K562 (cell line): ENCODE data around the gene SERTAD1. TPM values are rescaled to one million over a fixed set of nuclear protein-coding genes. Genes with fewer than 3 reads are reported as not detected.

Experiments used
- CREBBP ChIP-seq: IDR thresholded peaks from one replicate; pipeline ENCODE4 v1.6.1; 2012; ENCODE audit warnings: low read depth, mild to moderate bottlenecking, control low read depth, inconsistent platforms, low read length
- E2F3 ChIP-seq: fragments of 250-450 bp; sonication (Bioruptor Pico); IDR thresholded peaks from 2 replicates; pipeline ENCODE4 v1.4.0; 2020; ENCODE audit warnings: mild to moderate bottlenecking
- EHMT2 ChIP-seq: fragments of 450-650 bp; IDR thresholded peaks from 2 replicates; pipeline ENCODE4 v1.6.1; 2018; ENCODE audit warnings: antibody characterized with exemption
- FOS ChIP-seq: IDR thresholded peaks from 3 replicates; pipeline ENCODE4 v1.6.1; 2011; ENCODE audit not compliant: insufficient read length; ENCODE audit errors: extremely low read depth
- HLTF ChIP-seq: fragments of 450-650 bp; IDR thresholded peaks from 2 replicates; pipeline ENCODE4 v1.6.1; 2016
- L3MBTL2 ChIP-seq: fragments of 450-650 bp; IDR thresholded peaks from 2 replicates; pipeline ENCODE4 v1.6.1; 2016; ENCODE audit warnings: mild to moderate bottlenecking, moderate library complexity
- MAZ ChIP-seq, 2 experiments: fragments of 450-650 bp in 1 of 2; sonication (generic) in 1 of 2; formaldehyde crosslinking; IDR thresholded peaks in 1 of 2; conservative IDR thresholded peaks in 1 of 2; 2 replicates each; pipeline versions ENCODE4 v1.4.0 to v1.5.0; 2020; ENCODE audit warnings: mild to moderate bottlenecking in 1 of 2, missing genetic modification reagents in 1 of 2
- MTA1 ChIP-seq: fragments of 450-650 bp; IDR thresholded peaks from 2 replicates; pipeline ENCODE4 v1.6.1; 2017; ENCODE audit warnings: borderline replicate concordance
- NCOR1 ChIP-seq: fragments of 450-650 bp; IDR thresholded peaks from 2 replicates; pipeline ENCODE4 v1.6.1; 2016; ENCODE audit warnings: mild to moderate bottlenecking, moderate library complexity
- NFATC3 ChIP-seq: fragments of 450-650 bp; IDR thresholded peaks from 2 replicates; pipeline ENCODE4 v1.6.1; 2017; ENCODE audit warnings: mild to moderate bottlenecking
- NR2C1 ChIP-seq, 2 experiments: fragments of 450-650 bp; IDR thresholded peaks; 2 replicates each; pipeline ENCODE4 v1.6.1; 2017; ENCODE audit warnings: mild to moderate bottlenecking in 2 of 2, antibody characterized with exemption in 1 of 2, inconsistent platforms in 1 of 2, missing compliant biosample characterization in 1 of 2, missing genetic modification characterization in 1 of 2
- SUPT5H ChIP-seq: fragments of 450-650 bp; IDR thresholded peaks from 2 replicates; pipeline ENCODE4 v1.6.1; 2016
- ZBTB9 ChIP-seq: fragments of 450-650 bp; formaldehyde crosslinking; IDR thresholded peaks from 2 replicates; pipeline ENCODE4 v1.4.0; 2020; ENCODE audit warnings: mild to moderate bottlenecking, moderate library complexity
- ZNF197 ChIP-seq: fragments of 200-800 bp; sonication (Bioruptor generic); IDR thresholded peaks from 2 replicates; pipeline ENCODE4 v1.6.1; 2016; ENCODE audit warnings: low read depth, missing genetic modification characterization, missing compliant biosample characterization
- ZNF217 ChIP-seq: sonication (generic); formaldehyde crosslinking; IDR thresholded peaks from 2 replicates; pipeline ENCODE4 v1.8.0; 2022; ENCODE audit warnings: mild to moderate bottlenecking, missing genetic modification reagents
- ZNF785 ChIP-seq: fragments of 250-450 bp; sonication (Bioruptor Pico); IDR thresholded peaks from 2 replicates; pipeline ENCODE4 v1.4.0; 2020; ENCODE audit warnings: mild to moderate bottlenecking
- polyA plus RNA-seq, 8 experiments: library from polyadenylated mRNA; depleted of rRNA in 4 of 8; stranded (reverse) in 5 of 8; unstranded in 3 of 8; fragments of >200 nt; fragmentation: Nextera tagmentation in 2 of 8; fragmentation: Illumina TruSeq in 1 of 8; extraction: Ambion mirVana in 2 of 8; extraction: Trizol in 1 of 8; gene quantifications; 2 replicates each; pipeline versions ENCODE4 v1.2.1 to v1.2.3, GENCODE V29; 2011 to 2014; ENCODE audit warnings: inconsistent platforms in 1 of 8, missing spikeins in 1 of 8
- total RNA-seq, 7 experiments: library from RNA; depleted of rRNA in 6 of 7; stranded (reverse); fragments of >200 nt in 6 of 7; fragmentation: Illumina TruSeq in 2 of 7; extraction: Trizol in 2 of 7; gene quantifications; 2 replicates each; pipeline versions ENCODE4 v1.2.1 to v1.2.3, GENCODE V29; 2011 to 2021; ENCODE audit warnings: low replicate concordance in 1 of 7
- TF ChIP-seq, protein P1 (sequence below), 2 experiments: fragments of 450-650 bp; IDR thresholded peaks; 2 replicates each; pipeline ENCODE4 v1.6.1; 2016; ENCODE audit warnings: mild to moderate bottlenecking in 2 of 2, borderline replicate concordance in 1 of 2, low read depth in 1 of 2, moderate library complexity in 1 of 2
- TF ChIP-seq, protein P2 (sequence below): fragments of 450-650 bp; IDR thresholded peaks from 2 replicates; pipeline ENCODE4 v1.6.1; 2017; ENCODE audit warnings: mild to moderate bottlenecking, moderate library complexity

The SERTAD1 gene
- total and polyA plus RNA-seq, 9 of the 15 experiments (the other 6 are each of a cell fraction or from before 2014, with no cell fraction given), result 0.15 to 8.7 (median 4.9) TPM

- TF ChIP-seq, protein P1, sequence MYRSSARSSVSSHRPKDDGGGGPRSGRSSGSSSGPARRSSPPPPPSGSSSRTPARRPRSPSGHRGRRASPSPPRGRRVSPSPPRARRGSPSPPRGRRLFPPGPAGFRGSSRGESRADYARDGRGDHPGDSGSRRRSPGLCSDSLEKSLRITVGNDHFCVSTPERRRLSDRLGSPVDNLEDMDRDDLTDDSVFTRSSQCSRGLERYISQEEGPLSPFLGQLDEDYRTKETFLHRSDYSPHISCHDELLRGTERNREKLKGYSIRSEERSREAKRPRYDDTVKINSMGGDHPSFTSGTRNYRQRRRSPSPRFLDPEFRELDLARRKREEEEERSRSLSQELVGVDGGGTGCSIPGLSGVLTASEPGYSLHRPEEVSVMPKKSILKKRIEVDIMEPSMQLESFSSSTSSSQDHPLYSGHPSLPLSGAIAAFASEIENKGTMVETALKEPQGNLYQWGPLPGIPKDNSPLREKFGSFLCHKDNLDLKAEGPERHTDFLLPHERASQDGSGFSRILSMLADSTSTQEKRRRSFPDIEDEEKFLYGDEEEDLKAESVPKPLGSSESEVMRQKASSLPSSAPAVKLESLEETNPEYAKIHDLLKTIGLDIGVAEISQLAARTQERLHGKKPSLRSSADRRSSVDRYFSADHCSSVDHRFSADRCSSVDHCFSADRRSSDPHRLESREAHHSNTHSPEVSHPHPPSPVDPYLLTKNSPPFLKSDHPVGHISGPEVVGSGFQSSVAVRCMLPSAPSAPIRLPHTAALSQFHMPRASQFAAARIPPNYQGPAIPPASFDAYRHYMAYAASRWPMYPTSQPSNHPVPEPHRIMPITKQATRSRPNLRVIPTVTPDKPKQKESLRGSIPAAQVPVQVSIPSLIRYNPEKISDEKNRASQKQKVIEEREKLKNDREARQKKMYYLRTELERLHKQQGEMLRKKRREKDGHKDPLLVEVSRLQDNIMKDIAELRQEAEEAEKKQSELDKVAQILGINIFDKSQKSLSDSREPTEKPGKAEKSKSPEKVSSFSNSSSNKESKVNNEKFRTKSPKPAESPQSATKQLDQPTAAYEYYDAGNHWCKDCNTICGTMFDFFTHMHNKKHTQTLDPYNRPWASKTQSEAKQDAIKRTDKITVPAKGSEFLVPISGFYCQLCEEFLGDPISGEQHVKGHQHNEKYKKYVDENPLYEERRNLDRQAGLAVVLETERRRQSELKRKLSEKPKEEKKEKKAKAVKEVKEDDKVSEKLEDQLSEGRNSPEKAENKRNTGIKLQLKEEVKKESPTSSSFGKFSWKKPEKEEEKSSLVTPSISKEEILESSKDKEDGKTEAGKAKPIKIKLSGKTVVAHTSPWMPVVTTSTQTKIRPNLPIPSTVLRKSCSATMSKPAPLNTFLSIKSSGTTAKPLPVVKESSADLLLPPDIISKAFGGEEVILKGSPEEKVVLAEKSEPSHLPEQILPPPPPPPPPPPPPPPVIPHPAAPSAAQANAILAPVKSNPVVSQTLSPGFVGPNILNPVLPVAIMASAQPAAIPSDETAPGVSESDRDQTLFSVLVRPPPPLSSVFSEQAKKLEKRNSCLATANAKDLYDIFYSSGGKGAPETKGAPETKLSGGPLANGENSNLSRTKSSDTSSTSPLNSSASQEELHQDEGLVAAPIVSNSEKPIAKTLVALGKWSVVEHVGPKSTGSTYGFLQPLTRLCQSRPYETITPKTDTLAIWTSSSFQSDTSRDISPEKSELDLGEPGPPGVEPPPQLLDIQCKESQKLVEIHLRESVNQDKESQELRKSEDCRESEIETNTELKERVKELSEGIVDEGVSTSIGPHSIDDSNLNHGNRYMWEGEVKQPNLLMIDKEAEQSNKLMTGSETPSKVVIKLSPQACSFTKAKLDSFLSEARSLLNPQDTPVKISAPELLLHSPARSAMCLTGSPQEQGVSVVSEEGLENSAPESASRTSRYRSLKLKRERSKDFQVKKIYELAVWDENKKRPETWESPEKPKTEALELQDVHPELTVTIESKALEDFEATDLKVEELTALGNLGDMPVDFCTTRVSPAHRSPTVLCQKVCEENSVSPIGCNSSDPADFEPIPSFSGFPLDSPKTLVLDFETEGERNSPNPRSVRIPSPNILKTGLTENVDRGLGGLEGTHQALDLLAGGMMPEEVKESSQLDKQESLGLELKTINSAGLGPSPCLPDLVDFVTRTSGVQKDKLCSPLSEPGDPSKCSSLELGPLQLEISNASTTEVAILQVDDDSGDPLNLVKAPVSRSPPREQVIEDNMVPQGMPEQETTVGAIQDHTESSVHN (IDR thresholded peaks at IDR 0.05; ENCODE audit: borderline replicate concordance in 1 of 2, low read depth in 1 of 2), result peak in 1 of 2 experiments; percentile 68; a peak in 2 of 4 replicates
- TF ChIP-seq E2F3 (CRISPR knock-in tag) (0 out of 2 replicates have a peak, but pooled peaks have one; percentile 17), MTA1 (peak; percentile 96), FOS (peak; percentile 32), EHMT2 (peak; percentile 77; the same call in 1 of the 2 replicates), ZNF785 (no peak), NR2C1 (IDR thresholded peaks at IDR 0.05) (peak; percentile 71), NR2C1 (tag; IDR thresholded peaks at IDR 0.05) (no peak), CREBBP (no peak), NCOR1 (peak; percentile 83), HLTF (peak; percentile 39; the same call in 1 of the 2 replicates), L3MBTL2 (no peak), ZNF197 (CRISPR knock-in tag) (no peak), ZBTB9 (CRISPR knock-in tag) (no peak), MAZ (CRISPR knock-in tag; conservative IDR thresholded peaks at IDR 0.05 in 1 of 2, IDR thresholded peaks at IDR 0.05 in 1 of 2) (peak in 1 of 2 experiments; percentile 48; a peak in 3 of 4 replicates), SUPT5H (peak; percentile 73), NFATC3 (peak; percentile 66; the same call in 1 of the 2 replicates), ZNF217 (CRISPR knock-in tag) (no peak)
- TF ChIP-seq, protein P2, sequence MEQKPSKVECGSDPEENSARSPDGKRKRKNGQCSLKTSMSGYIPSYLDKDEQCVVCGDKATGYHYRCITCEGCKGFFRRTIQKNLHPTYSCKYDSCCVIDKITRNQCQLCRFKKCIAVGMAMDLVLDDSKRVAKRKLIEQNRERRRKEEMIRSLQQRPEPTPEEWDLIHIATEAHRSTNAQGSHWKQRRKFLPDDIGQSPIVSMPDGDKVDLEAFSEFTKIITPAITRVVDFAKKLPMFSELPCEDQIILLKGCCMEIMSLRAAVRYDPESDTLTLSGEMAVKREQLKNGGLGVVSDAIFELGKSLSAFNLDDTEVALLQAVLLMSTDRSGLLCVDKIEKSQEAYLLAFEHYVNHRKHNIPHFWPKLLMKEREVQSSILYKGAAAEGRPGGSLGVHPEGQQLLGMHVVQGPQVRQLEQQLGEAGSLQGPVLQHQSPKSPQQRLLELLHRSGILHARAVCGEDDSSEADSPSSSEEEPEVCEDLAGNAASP, result no peak
Observed at GRCh38 chr19:40416918-40417642, 8.7 kb downstream of the SERTAD1 start (continued).
